IMR-90 (cell line): Measurements from ENCODE around the gene ABCC4. TPM values are rescaled to one million over a fixed set of nuclear protein-coding genes. Genes with fewer than 3 reads are reported as not detected.

Experiments
- ATAC-seq: fragments of 200-7000 bp; cut with Tn5 transposase; 2 replicates; pipeline ENCODE4 v1.9.1; 2020; ENCODE audit warnings: low read depth, mild to moderate bottlenecking, moderate library complexity
- BruUV-seq: library from RNA; stranded (reverse); fragments of 400-500 nt; replicated peaks from 2 replicates; lab custom pipeline; 2021; lab: Mats Ljungman, UMichigan
- CTCF ChIA-PET: fragments of 300-600 bp; formaldehyde crosslinking; extraction: SDS; loops from one replicate; lab custom pipeline; 2021; ENCODE audit warnings: antibody characterized with exemption; lab: Yijun Ruan, JAX
- POLR2A ChIA-PET: fragments of 300-600 bp; sonication (Branson Sonifier 250); formaldehyde crosslinking; loops from one replicate; lab custom pipeline; 2022; ENCODE audit warnings: antibody characterized with exemption; ENCODE audit not compliant: unreplicated experiment; lab: Charles Lee
- DNase-seq: peaks from one replicate; pipeline ENCODE4 v3.0.0; 2013
- H2AFZ ChIP-seq: replicated peaks from 2 replicates; pipeline ENCODE3; 2013; ENCODE audit warnings: low read length, mild to moderate bottlenecking; ENCODE audit not compliant: poor library complexity
- H2AK5ac ChIP-seq: 2 replicates; pipeline ENCODE4 v1.6.1; 2013; ENCODE audit warnings: low read depth, low read length, inconsistent platforms
- H2AK9ac ChIP-seq: replicated peaks from 2 replicates; pipeline ENCODE3; 2013; ENCODE audit warnings: mild to moderate bottlenecking, low read depth, low read length, moderate library complexity; ENCODE audit not compliant: poor library complexity
- H2BK120ac ChIP-seq: 2 replicates; pipeline ENCODE4 v1.6.1; 2013; ENCODE audit warnings: low read depth, low read length, inconsistent platforms
- H2BK15ac ChIP-seq: 3 replicates; pipeline ENCODE4 v1.6.1; 2013; ENCODE audit warnings: low read depth, low read length, inconsistent platforms
- H2BK20ac ChIP-seq: 2 replicates; pipeline ENCODE4 v1.6.1; 2013; ENCODE audit warnings: low read depth, mild to moderate bottlenecking, inconsistent platforms, low read length, moderate library complexity
- H2BK5ac ChIP-seq: 2 replicates; pipeline ENCODE4 v1.6.1; 2013; ENCODE audit warnings: mild to moderate bottlenecking, low read depth, low read length, inconsistent platforms; ENCODE audit not compliant: poor library complexity, severe bottlenecking
- H3K14ac ChIP-seq: replicated peaks from 2 replicates; pipeline ENCODE4 v1.6.1; 2013; ENCODE audit warnings: low read depth, low read length, inconsistent platforms
- H3K18ac ChIP-seq: 2 replicates; pipeline ENCODE4 v1.6.1; 2013; ENCODE audit warnings: low read depth, low read length, control low read depth
- H3K23ac ChIP-seq: 2 replicates; pipeline ENCODE4 v1.6.1; 2013; ENCODE audit warnings: low read depth, low read length, inconsistent platforms
- H3K27ac ChIP-seq: 2 replicates; pipeline ENCODE4 v1.5.1; 2013; ENCODE audit warnings: mild to moderate bottlenecking, control low read depth, low read length; ENCODE audit not compliant: insufficient read depth
- H3K27me3 ChIP-seq: 2 replicates; pipeline ENCODE4 v1.6.1; 2013; ENCODE audit warnings: low read length; ENCODE audit not compliant: control insufficient read depth, insufficient read depth
- H3K36me3 ChIP-seq: 2 replicates; pipeline ENCODE4 v1.6.1; 2013; ENCODE audit warnings: low read length, mixed read lengths; ENCODE audit not compliant: control insufficient read depth, insufficient read depth
- H3K4ac ChIP-seq: 2 replicates; pipeline ENCODE4 v1.6.1; 2013; ENCODE audit warnings: low read depth, low read length, inconsistent platforms
- H3K4me1 ChIP-seq: 2 replicates; pipeline ENCODE4 v1.6.1; 2013; ENCODE audit warnings: low read length, mixed read lengths; ENCODE audit not compliant: control insufficient read depth, insufficient read depth
- H3K4me2 ChIP-seq: 2 replicates; pipeline ENCODE4 v1.6.1; 2013; ENCODE audit warnings: low read depth, mild to moderate bottlenecking, control low read depth, low read length, moderate library complexity
- H3K4me3 ChIP-seq: 2 replicates; pipeline ENCODE4 v1.5.1; 2013; ENCODE audit warnings: low read depth, mild to moderate bottlenecking, control low read depth, low read length, moderate library complexity; ENCODE audit not compliant: insufficient read depth
- H3K56ac ChIP-seq: 2 replicates; pipeline ENCODE4 v1.6.1; 2013; ENCODE audit warnings: low read length, inconsistent platforms; ENCODE audit not compliant: insufficient read depth; ENCODE audit errors: extremely low read depth
- H3K79me1 ChIP-seq, 2 experiments: 2 replicates each; pipeline ENCODE4 v1.6.1; 2013; ENCODE audit warnings: low read length in 2 of 2, inconsistent platforms in 1 of 2, low read depth in 1 of 2
- H3K9ac ChIP-seq: 2 replicates; pipeline ENCODE4 v1.6.1; 2013; ENCODE audit warnings: low read depth, low read length, control low read depth
- H3K9me1 ChIP-seq: 2 replicates; pipeline ENCODE4 v1.6.1; 2013; ENCODE audit warnings: low read length, inconsistent platforms; ENCODE audit not compliant: insufficient read depth
- H3K9me3 ChIP-seq: 2 replicates; pipeline ENCODE4 v1.6.1; 2013; ENCODE audit warnings: low read length; ENCODE audit not compliant: control insufficient read depth, insufficient read depth
- H4K20me1 ChIP-seq: 2 replicates; pipeline ENCODE4 v1.6.1; 2013; ENCODE audit warnings: low read length, inconsistent platforms; ENCODE audit not compliant: insufficient read depth
- H4K5ac ChIP-seq: 2 replicates; pipeline ENCODE4 v1.6.1; 2013; ENCODE audit warnings: mild to moderate bottlenecking, low read depth, low read length, control low read depth
- H4K8ac ChIP-seq, 2 experiments: 2 replicates each; pipeline ENCODE4 v1.6.1; 2013; ENCODE audit warnings: low read depth in 2 of 2, low read length in 2 of 2, control low read depth in 1 of 2, inconsistent platforms in 1 of 2
- H4K91ac ChIP-seq: 2 replicates; pipeline ENCODE4 v1.6.1; 2013; ENCODE audit warnings: low read depth, low read length, inconsistent platforms; ENCODE audit not compliant: insufficient read depth
- CEBPB ChIP-seq: IDR thresholded peaks from 2 replicates; pipeline ENCODE4 v1.6.1; 2012; ENCODE audit warnings: low read depth, low read length, improper control_type of control experiment
- ELK1 ChIP-seq: fragments of 150-350 bp; IDR thresholded peaks from 2 replicates; pipeline ENCODE4 v1.6.1; 2016; ENCODE audit warnings: low read depth, mild to moderate bottlenecking, low read length, moderate library complexity, borderline replicate concordance
- FOS ChIP-seq: fragments of 150-350 bp; IDR thresholded peaks from 2 replicates; pipeline ENCODE4 v1.6.1; 2016; ENCODE audit warnings: low read depth, low read length
- MXI1 ChIP-seq: IDR thresholded peaks from 2 replicates; pipeline ENCODE4 v1.6.1; 2012; ENCODE audit warnings: low read depth, mild to moderate bottlenecking, low read length, moderate library complexity, borderline replicate concordance
- NFE2L2 ChIP-seq: fragments of 150-350 bp; IDR thresholded peaks from 2 replicates; pipeline ENCODE4 v1.6.1; 2016; ENCODE audit warnings: low read depth, mild to moderate bottlenecking, low read length
- RAD21 ChIP-seq: IDR thresholded peaks from 2 replicates; pipeline ENCODE4 v1.6.1; 2012; ENCODE audit warnings: low read length, improper control_type of control experiment
- SMC3 ChIP-seq: fragments of 150-350 bp; IDR thresholded peaks from 2 replicates; pipeline ENCODE4 v1.6.1; 2016; ENCODE audit warnings: low read depth, mild to moderate bottlenecking, antibody characterized with exemption, low read length, moderate library complexity
- USF2 ChIP-seq: fragments of 150-350 bp; IDR thresholded peaks from 2 replicates; pipeline ENCODE4 v1.6.1; 2017; ENCODE audit warnings: mild to moderate bottlenecking, antibody characterized with exemption, low read length, low read depth
- WGBS, 2 experiments: methylation state at CpG; one replicate each; pipeline versions ENCODE4 v1.1.5 to v1.1.7; 2013; ENCODE audit warnings: missing lambda C conversion rate in 2 of 2; ENCODE audit not compliant: insufficient read length in 1 of 2; ENCODE audit errors: extremely low coverage in 2 of 2; 5-methylcytosine and 5-hydroxymethylcytosine counted together
- dilution Hi-C: fragments of 300-500 bp; cut with HindIII; formaldehyde crosslinking; loops from one replicate; pipeline ENCODE4 v1.14.3; 2018; ENCODE audit warnings: low sequenced_read_pairs; ENCODE audit not compliant: unreplicated experiment
- in situ Hi-C: fragments of 300-500 bp; cut with MboI; formaldehyde crosslinking; loops from 3 replicates; pipeline ENCODE4 v1.14.3; 2019; ENCODE audit warnings: low sequenced_read_pairs, inconsistent platforms, mixed read lengths
- intact Hi-C: fragments of 100-400 bp; cut with micrococcal nuclease; formaldehyde crosslinking; loops from 2 replicates; pipeline ENCODE4 v1.10.0; 2022
- polyA plus RNA-seq, 3 experiments: library from polyadenylated mRNA; depleted of rRNA; stranded (reverse); fragments of >200 nt; gene quantifications; 2 replicates each; pipeline ENCODE4 v1.2.3, GENCODE V29; 2012; ENCODE audit warnings: low replicate concordance in 1 of 3
- total RNA-seq: library from RNA; depleted of rRNA; stranded (reverse); fragments of >200 nt; gene quantifications from 2 replicates; pipeline ENCODE4 v1.2.3, GENCODE V29; 2012

The ABCC4 gene
- total and polyA plus RNA-seq, 2 of the 4 experiments (the other 2 are of a cell fraction): 16.6 to 41.4 TPM

GRCh38 chr13:95304453-95304852, 3.2 kb upstream of the ABCC4 start:
- dilution Hi-C loops (no loop called here), in situ Hi-C loops (no loop called here), intact Hi-C loops (no loop called here)
- ChIA-PET CTCF (interaction anchor here (0.7 to 1.1 kb wide), 2 partner anchors 48 to 76 kb away, joined by 3 read pairs; no protein-coding TSS in a partner anchor), POLR2A (no interaction called here)
- WGBS, 2 experiments: no CpG with 5 or more reads among the region's 2 CpGs
- H2BK5ac ChIP-seq: no peak overlapping the region
- H3K14ac ChIP-seq: no peak overlapping the region
- H3K9me3 ChIP-seq: peaks cover 2% of the 10 kb centered on the region; the same call in 1 of the 2 replicates
- no peak overlapping the region for H4K91ac ChIP-seq
- H3K79me1 ChIP-seq: peaks cover 9 to 27% of the 10 kb centered on the region in 2 experiments; a peak in 3 of 4 replicates
- H2BK15ac ChIP-seq: no peak overlapping the region
- H3K27me3 ChIP-seq: no peaks in the 10 kb centered on the region
- H3K27ac ChIP-seq: no peak overlapping the region
- no peak for ATAC-seq
- H4K5ac ChIP-seq: no peak overlapping the region
- no peak for DNase-seq
- H3K18ac ChIP-seq: no peak overlapping the region
- TF ChIP-seq RAD21 (no peak), FOS (no peak), MXI1 (no peak), ELK1 (no peak), CEBPB (no peak), NFE2L2 (no peak), USF2 (no peak), SMC3 (no peak)
- no peak overlapping the region for H4K8ac ChIP-seq
- no peak overlapping the region for H3K4ac ChIP-seq
- no peak overlapping the region for H3K4me2 ChIP-seq
- no peak overlapping the region for H2AK9ac ChIP-seq
- no peaks in the 10 kb centered on the region; the same call in 1 of the 2 replicates for H4K20me1 ChIP-seq
- no peak overlapping the region for H3K56ac ChIP-seq
- no peak overlapping the region for H2BK120ac ChIP-seq
- H3K4me1 ChIP-seq: peaks cover 8% of the 10 kb centered on the region
- H2AFZ ChIP-seq: no peak overlapping the region
- H2BK20ac ChIP-seq: no peak overlapping the region
- no peak overlapping the region for H3K9ac ChIP-seq
- no peak overlapping the region for H3K4me3 ChIP-seq
- BruUV-seq: no TSS peak
- no peak overlapping the region for H3K23ac ChIP-seq
- peaks cover 2% of the 10 kb centered on the region; the same call in 1 of the 2 replicates for H3K36me3 ChIP-seq
- H2AK5ac ChIP-seq: no peak overlapping the region
- peaks cover 6% of the 10 kb centered on the region for H3K9me1 ChIP-seq
